GF-D8 (cell line): ENCODE results near the gene CREB3L1.
"Not testable (repeated sequence)": the region's sequence is repeated elsewhere in the genome, so short reads cannot be mapped to it uniquely, and the experiment has no call there.

Experiments
- DNase-seq: peaks from one replicate; lab custom pipeline; 2025; lab: John Stamatoyannopoulos, UW

CREB3L1 gene

DNA sequence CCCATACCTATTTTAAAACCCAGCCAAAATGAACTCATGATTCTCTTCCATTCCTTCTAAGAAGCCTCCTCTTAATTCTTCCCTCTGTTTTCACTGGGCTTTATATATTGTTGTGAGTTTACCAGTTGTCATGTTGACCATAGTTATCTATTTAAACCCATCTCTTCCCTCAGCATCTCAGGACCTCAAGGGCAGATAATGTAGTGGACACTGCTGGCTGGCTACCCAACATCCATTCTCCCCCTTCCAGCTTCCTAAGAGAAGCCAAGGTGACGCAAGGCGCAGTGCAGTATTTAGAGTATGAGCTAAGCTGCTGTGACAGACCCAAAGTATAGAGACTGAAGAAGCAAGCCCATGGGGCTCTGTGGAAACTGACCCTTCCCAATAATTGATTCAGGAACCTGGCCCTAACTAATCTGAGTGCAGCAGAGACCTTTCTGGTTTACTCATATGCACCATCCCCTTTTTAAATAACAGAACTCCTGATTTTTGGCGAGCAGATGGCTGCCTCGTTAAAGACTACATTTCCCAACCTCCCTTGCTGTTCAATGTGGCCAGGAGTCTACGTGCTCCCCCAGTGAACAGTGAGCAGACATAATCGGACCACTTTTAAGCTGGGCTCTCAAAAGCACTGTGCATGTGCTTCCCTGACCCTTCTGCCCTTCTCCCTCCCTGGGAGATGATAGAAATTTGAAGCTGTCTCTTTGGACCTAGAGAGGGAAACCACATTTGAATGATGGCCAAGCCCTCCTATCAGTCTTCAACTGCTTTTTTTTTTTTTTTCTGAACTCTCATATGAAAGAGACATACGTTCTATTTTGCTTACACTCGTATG lies 28.1 kb upstream of the CREB3L1 start:
- DNase-seq, result no peak

- no peak for DNase-seq
Observed at GRCh38 chr11:46249938-46250744, 27.3 kb upstream of the CREB3L1 start.

DNA sequence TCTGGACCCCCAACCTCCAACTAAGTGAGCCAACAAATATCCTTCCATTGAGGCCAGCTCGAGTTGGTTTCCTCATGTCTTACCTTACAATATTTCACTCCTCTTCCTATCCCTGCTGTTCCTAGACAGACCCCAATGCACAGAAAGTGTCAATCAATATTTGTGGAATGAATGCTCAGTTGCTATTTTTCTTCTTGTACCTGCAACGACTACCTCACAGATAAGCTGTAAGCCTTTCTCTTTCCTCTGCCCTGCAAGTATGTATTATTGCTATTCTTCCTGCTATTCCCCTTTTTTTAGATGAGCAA lies 26.8 kb upstream of the CREB3L1 start:
- DNase-seq, result no peak

DNA sequence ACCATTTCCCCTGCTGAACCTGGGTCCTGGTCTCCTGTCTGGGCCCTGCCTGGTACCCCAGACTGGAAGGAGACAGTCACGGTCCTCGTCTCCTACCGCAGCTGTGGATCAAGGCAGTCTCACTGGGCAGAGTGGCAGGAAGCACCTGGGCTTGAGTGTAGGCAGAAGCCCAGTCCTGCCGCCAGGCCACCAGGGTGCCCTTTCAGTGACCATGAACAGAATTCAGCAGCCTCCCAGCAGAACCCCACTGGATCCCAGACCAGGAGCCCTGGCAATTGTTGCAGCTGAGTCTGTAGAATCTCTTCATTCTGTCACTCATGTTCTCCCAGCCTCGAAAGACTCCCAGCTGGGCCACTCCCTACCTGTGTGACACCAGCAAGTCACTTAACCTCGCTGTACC lies 25.5 kb upstream of the CREB3L1 start:
- DNase-seq, result no peak

DNA sequence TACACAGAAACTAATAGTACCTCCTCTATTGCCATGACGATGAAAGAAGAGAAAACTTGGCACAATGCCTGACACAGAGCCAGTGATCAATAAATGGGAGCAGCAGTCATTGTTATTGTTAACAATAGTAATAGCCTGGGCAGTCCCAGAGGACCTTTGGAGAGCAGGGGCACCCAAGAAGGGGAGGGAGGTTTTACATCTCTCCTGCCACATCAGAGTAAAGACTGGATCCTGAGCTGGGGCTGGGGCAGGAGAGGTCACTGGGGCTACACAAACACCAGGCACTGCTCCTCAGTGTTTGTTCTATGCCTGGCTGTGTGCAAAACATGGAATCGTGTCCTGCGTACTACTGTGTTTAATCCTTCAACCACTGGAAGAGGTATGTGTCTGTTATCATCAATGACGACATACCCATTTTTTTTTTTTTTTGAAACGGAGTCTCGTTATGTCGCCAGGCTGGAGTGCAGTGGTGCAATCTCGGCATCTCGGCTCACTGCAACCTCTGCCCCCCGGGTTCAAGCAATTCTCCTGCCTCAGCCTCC lies 25.0 kb upstream of the CREB3L1 start:
- DNase-seq, result no peak

- DNase-seq, result no peak
Observed at GRCh38 chr11:46253258-46254132, 24.0 kb upstream of the CREB3L1 start.

DNA sequence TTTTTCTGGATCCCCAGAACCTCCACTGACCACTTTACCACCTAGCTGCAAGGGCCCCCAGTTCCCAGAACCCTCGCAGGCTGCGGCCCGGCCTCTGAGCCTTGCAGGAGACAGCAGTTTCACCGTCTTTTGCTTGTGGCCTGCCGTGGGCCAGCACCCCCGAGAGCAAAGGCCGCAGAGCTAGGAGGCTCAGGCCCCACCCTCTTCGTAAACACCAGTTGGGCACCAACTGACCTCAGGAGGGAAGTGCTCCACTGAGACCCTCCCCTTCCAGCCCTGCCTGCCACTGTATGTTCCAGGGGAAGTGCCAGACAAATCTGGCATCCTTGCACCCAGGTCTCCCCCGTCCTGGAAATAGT lies 23.4 kb upstream of the CREB3L1 start:
- no peak for DNase-seq

GRCh38 chr11:46256540-46257001 lies 20.9 kb upstream of the CREB3L1 start:
- no peak for DNase-seq

GRCh38 chr11:46259347-46259746 lies 18.1 kb upstream of the CREB3L1 start:
- not testable (repeated sequence) for DNase-seq

- no peak for DNase-seq
Observed at GRCh38 chr11:46259971-46260560, 17.4 kb upstream of the CREB3L1 start.

DNA sequence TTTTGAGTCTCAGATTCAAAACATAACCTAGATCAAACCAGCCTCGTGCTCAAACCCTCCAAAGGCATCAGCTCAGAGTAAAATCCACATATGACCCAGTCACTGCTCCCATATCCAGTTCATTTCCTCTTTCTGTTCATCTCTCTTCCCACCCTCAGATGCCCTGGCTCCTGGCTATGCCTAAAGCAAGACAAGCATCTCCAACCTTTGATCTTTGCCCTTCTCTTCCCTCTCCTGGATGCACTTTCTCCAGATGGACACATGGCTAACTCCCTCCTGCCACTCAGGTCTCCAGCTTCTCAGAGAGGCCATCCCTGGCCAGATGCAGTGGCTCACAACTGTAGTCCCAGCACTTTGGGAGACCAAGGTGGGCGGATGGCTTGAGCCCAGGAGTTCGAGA lies 14.3 kb upstream of the CREB3L1 start:
- no peak for DNase-seq

DNA sequence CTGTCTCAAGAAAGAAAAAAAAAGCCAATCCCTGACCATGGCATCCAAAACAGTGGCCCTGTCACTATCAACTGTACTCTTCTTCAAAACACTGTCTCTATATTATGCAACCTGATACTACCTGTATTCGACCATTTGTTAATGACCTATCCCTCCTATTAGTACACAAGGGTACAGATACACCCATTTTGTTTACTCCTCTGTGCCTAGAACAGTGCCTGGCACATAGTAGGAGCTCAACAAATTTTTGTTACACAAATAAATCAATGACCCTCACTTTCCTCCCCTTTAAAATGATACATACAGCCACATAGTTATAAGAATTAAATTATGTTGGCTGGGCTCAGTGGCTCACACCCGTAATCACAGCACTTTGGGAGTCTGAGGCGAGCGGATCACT lies 13.4 kb upstream of the CREB3L1 start:
- DNase-seq, result no peak

DNA sequence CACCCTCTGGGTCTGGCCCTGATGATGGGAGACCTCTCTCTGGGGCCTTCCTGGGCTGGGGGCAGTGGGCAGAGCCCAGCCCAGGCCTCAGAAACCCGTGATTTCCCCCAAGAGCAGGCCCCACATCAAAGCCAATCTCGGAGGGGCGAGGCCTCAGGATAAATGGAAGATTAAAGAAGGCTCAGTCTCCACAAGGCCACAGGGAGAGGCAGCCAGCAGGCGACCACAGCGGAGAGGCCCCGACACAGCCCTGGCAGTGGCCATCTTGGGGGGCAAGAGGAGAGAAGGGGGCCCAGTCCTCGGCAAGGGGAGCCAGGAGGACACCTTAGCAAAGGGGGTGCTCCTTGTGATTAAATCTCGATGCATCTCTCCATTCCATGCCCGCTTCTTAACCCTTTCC lies 12.5 kb upstream of the CREB3L1 start:
- no peak for DNase-seq

DNA sequence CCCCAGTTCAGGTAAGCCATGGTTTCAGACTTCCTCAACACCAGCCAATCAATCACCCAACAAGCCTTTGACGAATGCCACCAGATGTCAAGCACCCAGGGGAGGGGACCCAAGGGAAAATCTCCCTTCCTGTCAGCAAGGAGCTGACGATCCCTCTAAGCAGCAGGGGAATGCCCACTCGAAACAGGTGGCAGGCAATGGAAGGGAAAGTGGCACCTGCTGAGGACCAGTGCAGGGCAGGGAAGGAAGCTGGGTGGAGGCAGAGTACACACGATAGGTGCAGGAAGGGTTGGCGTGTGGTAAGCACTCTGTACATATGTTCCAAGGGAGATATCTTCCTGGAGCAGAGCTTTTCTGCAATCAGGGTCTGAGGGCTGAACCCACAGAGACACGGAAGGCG lies 11.7 kb upstream of the CREB3L1 start:
- DNase-seq, result no peak

DNA sequence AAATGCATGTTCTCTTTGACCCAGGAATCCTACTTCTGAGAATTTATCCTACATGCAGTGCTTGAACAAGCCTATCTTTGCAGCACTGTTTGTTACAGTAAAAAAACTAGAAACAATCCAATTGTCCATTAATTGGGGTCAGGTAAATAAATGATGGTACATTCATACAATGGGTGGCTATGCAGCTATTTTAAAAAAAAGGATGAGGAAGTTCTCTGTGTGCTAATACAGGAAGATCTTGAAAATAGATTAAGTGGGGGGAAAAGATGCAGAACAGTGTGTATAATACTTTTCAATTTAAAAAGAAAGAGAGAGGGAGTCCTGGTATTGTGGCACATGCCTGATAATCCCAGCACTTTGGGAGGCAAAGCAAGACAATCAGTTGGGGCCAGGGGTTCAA lies 9.5 kb upstream of the CREB3L1 start:
- DNase-seq, result no peak

- no peak for DNase-seq
Observed at GRCh38 chr11:46270684-46271083, 6.8 kb upstream of the CREB3L1 start.

DNA sequence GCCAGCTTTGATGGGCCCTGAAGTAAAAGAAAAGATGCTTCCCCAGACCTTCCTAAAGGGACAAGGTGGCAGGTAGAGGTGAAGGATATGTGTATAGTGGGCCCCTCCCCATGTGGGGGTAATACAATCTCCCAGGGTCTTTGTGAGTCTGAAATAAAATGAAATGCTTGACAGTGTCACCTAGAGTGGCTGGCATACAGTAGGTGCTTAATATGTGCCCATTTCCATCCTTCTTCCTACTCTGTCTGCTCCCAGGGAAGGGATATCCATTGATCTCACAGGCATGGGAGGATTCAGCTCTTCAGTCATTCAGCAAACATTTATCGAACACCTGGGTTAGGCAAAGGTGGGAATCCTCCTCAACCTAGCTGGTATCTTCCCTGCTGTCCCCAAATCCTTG lies 6.1 kb upstream of the CREB3L1 start:
- DNase-seq, result no peak

GRCh38 chr11:46271875-46272815 lies 5.3 kb upstream of the CREB3L1 start:
- no peak for DNase-seq

- DNase-seq, result no peak
Observed at GRCh38 chr11:46272816-46273427, 4.5 kb upstream of the CREB3L1 start.

- no peak for DNase-seq
Observed at GRCh38 chr11:46273511-46274205, 3.8 kb upstream of the CREB3L1 start.
